Activated CD4-positive, alpha-beta T cell treated with anti-CD3 and anti-CD28 coated beads, Interleukin-2, Interleukin-6, amounts not matched to agents 100 ng/mL and 50 ng/mL, durations not matched to agents 16 hours and 8 hours (primary cell): ENCODE measurements around the gene DRAM1.
"Not testable (repeated sequence)": the region's sequence is repeated elsewhere in the genome, so short reads cannot be mapped to it uniquely, and the experiment has no call there.

Source experiments
- DNase-seq: peaks from one replicate; pipeline ENCODE4 v3.0.0-alpha.2; 2020

The DRAM1 gene

GRCh38 chr12:101859664-101860607 is 17.4 kb upstream of the DRAM1 start:
- peak; percentile 45 for DNase-seq

DNA sequence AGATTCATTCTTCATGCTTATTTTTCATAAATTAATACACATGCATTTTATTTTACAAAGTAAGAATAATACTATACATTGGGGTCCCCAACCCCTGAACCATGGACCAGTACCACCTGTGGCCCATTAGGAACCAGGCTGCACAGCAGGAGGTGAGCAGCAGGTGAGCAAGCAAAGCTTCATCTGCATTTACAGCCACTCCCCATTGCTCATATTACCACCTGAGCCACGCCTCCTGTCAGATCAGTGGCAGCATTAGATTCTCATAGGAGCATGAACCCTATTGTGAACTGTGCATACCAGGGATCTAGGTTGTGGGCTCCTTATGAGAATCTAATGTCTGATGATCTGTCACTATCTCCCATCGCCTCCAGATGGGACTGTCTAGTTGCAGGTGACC is 15.7 kb upstream of the DRAM1 start:
- not testable (repeated sequence) for DNase-seq

- no peak for DNase-seq
Observed at GRCh38 chr12:101862245-101862644, 15.1 kb upstream of the DRAM1 start.

DNA sequence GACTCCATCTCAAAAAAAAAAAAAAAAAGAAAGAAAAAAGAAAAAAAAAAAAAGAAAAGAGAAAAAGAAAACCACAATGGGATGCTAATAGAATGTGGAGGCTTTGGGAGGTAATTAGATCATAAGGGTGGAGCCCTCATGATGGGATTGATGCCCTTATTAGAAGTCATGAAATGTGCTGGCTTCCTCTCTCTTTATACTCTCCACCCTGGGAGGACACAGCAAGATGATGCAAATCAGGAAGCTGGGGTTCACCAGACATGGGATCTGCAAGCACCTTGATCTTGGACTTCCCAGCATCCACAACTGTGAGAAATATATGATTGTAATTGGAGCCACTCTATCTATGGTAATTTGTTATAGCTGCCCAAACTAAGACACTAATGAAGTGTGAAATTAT is 13.4 kb upstream of the DRAM1 start:
- DNase-seq: no peak

GRCh38 chr12:101866615-101867373 is 10.6 kb upstream of the DRAM1 start:
- no peak for DNase-seq

GRCh38 chr12:101867619-101868018 is 9.8 kb upstream of the DRAM1 start:
- not testable (repeated sequence) for DNase-seq

GRCh38 chr12:101870925-101871324 is 6.5 kb upstream of the DRAM1 start:
- no peak for DNase-seq

DNA sequence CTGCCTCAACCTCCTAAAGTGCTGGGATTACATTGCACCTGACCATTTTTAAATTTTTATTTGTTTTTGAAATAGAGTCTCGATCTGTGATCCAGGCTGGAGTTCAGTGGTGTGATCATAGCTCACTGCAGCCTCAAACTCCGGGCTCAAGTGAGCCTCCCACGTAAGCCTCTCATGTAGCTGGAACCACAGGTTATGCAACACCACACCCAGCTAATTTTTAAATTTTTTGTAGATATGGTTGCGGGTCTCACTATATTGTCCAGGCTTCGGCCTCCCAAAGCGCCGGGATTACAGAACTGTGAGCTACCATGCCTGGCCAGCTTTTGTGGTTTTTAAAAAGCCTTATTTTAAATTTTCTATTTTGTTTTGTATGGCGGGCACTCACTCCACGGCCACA is 2.2 kb upstream of the DRAM1 start:
- no peak for DNase-seq

- no peak for DNase-seq
Observed at GRCh38 chr12:101876322-101876860, 989 bp upstream of the DRAM1 start.

- DNase-seq: no peak
Observed at GRCh38 chr12:101877806-101878242, 444 bp downstream of the DRAM1 start.

DNA sequence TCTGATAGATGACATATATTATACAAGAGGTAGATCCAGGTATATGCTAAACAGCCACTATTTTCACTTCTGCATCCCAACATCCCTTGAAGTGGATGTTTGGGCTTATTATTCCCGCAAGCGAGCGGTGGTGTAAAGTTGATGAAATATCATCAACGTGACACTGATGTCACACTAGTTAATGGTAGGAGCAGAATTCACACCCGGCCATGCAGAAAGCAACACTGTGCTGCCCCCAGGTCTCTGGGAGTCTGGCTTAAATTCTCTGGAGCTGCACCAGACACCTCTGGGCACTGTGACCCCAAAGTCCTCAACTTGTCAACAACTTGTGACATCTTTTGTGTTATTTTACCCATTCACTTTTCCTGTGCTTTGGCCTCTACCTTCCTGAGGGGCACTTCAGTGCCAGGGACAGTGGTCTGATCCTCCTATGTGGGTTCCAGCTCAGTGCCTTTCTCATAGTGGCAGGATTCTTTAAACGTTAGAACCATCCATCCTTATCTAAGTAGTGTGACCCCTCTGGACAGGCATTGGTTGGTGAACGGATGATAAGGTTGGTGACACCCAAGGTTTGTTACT is 952 bp downstream of the DRAM1 start:
- no peak for DNase-seq

DNA sequence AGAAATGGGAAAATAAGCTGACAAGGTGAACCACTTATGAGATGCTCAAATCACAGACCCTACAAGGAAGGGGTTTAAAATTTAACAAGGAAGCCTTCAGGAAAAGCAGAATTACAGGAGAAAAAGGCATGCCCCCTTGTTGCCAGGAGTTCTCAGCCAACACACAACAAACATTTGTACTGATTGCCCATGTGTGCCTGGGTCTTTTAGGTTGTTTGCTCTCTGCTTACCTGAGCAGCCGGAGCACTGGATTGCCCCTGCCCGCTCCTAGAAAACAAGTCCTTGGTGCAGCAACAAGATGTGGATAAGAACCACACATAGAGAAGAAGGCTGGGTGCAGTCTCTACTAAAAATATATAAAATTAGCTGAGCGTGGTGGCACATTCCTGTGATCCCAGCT is 3.4 kb downstream of the DRAM1 start:
- DNase-seq: no peak

DNA sequence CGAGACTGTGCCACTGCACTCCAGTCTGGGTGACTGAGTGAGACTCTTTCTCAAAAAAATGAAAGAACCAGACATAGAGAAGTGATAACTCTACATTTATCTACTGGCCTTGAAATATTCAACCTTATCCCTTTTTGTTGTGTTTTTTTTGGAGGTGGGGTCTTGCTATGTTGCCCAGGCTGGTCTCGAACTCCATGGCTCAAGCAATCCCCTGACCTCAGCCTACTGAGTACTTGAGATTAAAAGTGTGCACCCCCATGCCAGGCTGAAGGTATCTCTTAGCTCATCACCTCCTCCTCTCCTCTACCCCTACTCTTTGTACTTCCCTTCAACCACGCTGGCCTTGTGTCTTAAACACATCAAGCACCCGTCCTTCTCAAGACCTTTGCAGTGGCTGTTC is 3.8 kb downstream of the DRAM1 start:
- no peak for DNase-seq

DNA sequence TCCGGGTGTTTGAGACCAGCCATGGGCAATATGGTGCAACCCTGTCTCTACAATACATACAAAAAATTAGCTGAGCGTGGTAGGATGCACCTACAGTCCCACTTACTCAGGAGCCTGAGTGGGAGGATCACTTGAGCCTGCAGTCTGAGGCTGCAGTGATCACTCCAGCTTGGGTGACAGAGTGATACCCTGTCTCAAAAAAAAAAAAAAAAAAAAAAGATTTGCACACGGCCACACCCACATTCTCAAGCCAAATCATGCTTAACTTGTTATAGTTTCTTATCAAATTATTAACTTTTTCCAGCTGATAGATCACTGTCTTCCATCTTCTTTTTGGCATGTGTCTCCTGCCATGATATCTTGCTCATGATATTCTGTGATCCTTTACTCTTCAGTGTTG is 6.8 kb downstream of the DRAM1 start:
- DNase-seq: no peak

- not testable (repeated sequence) for DNase-seq
Observed at GRCh38 chr12:101884781-101885340, 7.5 kb downstream of the DRAM1 start.

GRCh38 chr12:101885912-101886561 is 8.7 kb downstream of the DRAM1 start:
- DNase-seq: no peak

- DNase-seq: no peak
Observed at GRCh38 chr12:101889211-101889752, 11.9 kb downstream of the DRAM1 start.

GRCh38 chr12:101891462-101891971 is 14.1 kb downstream of the DRAM1 start:
- DNase-seq: no peak

GRCh38 chr12:101892794-101893193 is 15.4 kb downstream of the DRAM1 start:
- no peak for DNase-seq

GRCh38 chr12:101901777-101902176 is 24.4 kb downstream of the DRAM1 start:
- no peak for DNase-seq

DNA sequence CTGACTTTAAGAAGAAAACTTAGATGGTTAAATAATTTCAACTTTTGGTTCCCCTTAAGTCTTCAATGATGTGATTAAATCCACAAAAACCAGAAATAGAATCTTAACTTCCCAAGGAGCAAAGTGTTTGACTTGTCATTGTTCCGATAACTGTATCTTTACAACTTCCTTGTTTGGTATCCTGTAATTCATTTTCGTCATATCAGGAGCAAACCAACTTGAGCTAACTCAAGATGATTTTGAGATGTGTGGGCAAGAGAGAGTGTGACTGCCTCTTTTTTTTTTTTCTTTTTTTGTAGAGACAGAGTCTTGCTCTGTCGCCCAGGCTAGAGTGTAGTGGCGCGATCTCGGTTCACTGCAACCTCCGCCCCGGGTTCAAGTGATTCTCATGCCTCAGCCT is 25.3 kb downstream of the DRAM1 start:
- no peak for DNase-seq

DNA sequence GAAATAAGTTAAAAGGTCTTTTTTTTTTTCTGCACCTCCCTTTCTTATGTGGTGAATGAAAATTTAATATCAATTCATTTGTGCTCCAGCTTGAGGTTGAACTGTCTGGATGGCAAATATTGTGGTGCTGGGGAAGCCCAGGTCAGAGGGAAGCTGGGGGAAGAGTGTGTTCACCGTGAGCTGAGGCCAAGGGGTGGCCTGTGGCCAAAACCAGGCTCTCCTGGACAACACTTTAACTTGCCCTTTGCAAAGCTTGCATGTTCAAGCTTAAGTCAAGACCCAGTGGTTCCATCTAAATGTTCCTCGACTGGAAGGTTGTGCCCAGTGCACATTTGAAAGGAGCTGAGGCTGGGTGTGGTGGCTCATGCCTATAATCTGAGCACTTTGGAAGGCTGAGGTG is 28.8 kb downstream of the DRAM1 start:
- DNase-seq: no peak
